ENCODE results near the gene THAP4.

The THAP4 gene

GRCh38 chr2:241553981-241554380 is 83.0 kb downstream of the THAP4 start:
- Histone ChIP-seq H3K27ac (ENCODE audit: insufficient read depth in 1 of 2, low read depth in 1 of 2, low read length in 2 of 2, poor library complexity in 1 of 2, severe bottlenecking in 2 of 2) (no peak overlapping the region), H3K27me3 (replicated peaks in 2 of 5; ENCODE audit: control insufficient read depth in 4 of 5, insufficient read depth in 5 of 5, low read length in 4 of 5) (peaks cover 3 to 83% (median 43%) of the 10 kb centered on the region in 5 experiments), H3K9me3 (ENCODE audit: control extremely low read depth in 1 of 5, control insufficient read depth in 4 of 5, insufficient read depth in 2 of 5, low read depth in 1 of 5, low read length in 4 of 5) (peaks cover 1 to 33% (median 22%) of the 10 kb centered on the region in 5 experiments), H3K4me1 (ENCODE audit: control extremely low read depth in 1 of 4, control insufficient read depth in 4 of 4, insufficient read depth in 4 of 4, low read length in 3 of 4) (peaks cover 0 to 5% (median 3%) of the 10 kb centered on the region in 4 experiments), H3K4me3 (ENCODE audit: control insufficient read depth in 1 of 7, extremely low read depth in 1 of 7, insufficient read depth in 4 of 7, low read depth in 2 of 7, low read length in 6 of 7) (no peak overlapping the region), H3K36me3 (ENCODE audit: control insufficient read depth in 4 of 4, insufficient read depth in 4 of 4, low read length in 3 of 4) (peaks cover 0 to 4% (median 0%) of the 10 kb centered on the region in 4 experiments)
- ChIA-PET POLR2A (no interaction called here), CTCF (no interaction called here)
- WGBS (ENCODE audit: insufficient coverage), result 57% methylated on average over 6 of the region's 6 CpGs
- DNase-seq, result no peak

- H3K36me3 ChIP-seq (ENCODE audit: control insufficient read depth in 4 of 4, insufficient read depth in 4 of 4, low read length in 3 of 4), result peaks cover 0 to 4% (median 0%) of the 10 kb centered on the region in 4 experiments
- POLR2A ChIA-PET, result no interaction called here
- H3K4me1 ChIP-seq (ENCODE audit: control extremely low read depth in 1 of 4, control insufficient read depth in 4 of 4, insufficient read depth in 4 of 4, low read length in 3 of 4), result peaks cover 0 to 2% (median under 1%) of the 10 kb centered on the region in 4 experiments
- H3K9me3 ChIP-seq (ENCODE audit: control extremely low read depth in 1 of 5, control insufficient read depth in 4 of 5, insufficient read depth in 2 of 5, low read depth in 1 of 5, low read length in 4 of 5), result peaks cover 1 to 33% (median 22%) of the 10 kb centered on the region in 5 experiments
- no peak for DNase-seq
- no peak overlapping the region for H3K27ac ChIP-seq (ENCODE audit: insufficient read depth in 1 of 2, low read depth in 1 of 2, low read length in 2 of 2, poor library complexity in 1 of 2, severe bottlenecking in 2 of 2)
- CTCF ChIA-PET, result no interaction called here
- WGBS (ENCODE audit: insufficient coverage), result no CpG with 5 or more reads among the region's 12 CpGs
- peaks cover 3 to 83% (median 47%) of the 10 kb centered on the region in 5 experiments for H3K27me3 ChIP-seq (replicated peaks in 2 of 5; ENCODE audit: control insufficient read depth in 4 of 5, insufficient read depth in 5 of 5, low read length in 4 of 5)
- H3K4me3 ChIP-seq (ENCODE audit: control insufficient read depth in 1 of 7, extremely low read depth in 1 of 7, insufficient read depth in 4 of 7, low read depth in 2 of 7, low read length in 6 of 7), result no peak overlapping the region
Measured at GRCh38 chr2:241553512-241553830, 83.5 kb downstream of the THAP4 start.

- peaks cover 3 to 83% (median 40%) of the 10 kb centered on the region in 5 experiments for H3K27me3 ChIP-seq (replicated peaks in 2 of 5; ENCODE audit: control insufficient read depth in 4 of 5, insufficient read depth in 5 of 5, low read length in 4 of 5)
- H3K4me3 ChIP-seq (ENCODE audit: control insufficient read depth in 1 of 7, extremely low read depth in 1 of 7, insufficient read depth in 4 of 7, low read depth in 2 of 7, low read length in 6 of 7), result no peak overlapping the region
- ChIA-PET CTCF (no interaction called here), POLR2A (interaction anchor here (0.8 kb wide), 1 partner anchor 11 kb away, joined by 3 read pairs; no protein-coding TSS in a partner anchor)
- no peak overlapping the region for H3K27ac ChIP-seq (ENCODE audit: insufficient read depth in 1 of 2, low read depth in 1 of 2, low read length in 2 of 2, poor library complexity in 1 of 2, severe bottlenecking in 2 of 2)
- WGBS (ENCODE audit: insufficient coverage), result 92% methylated on average over 26 of the region's 33 CpGs
- no peaks in the 10 kb centered on the region for H3K4me1 ChIP-seq (ENCODE audit: control extremely low read depth in 1 of 4, control insufficient read depth in 4 of 4, insufficient read depth in 4 of 4, low read length in 3 of 4)
- no peak for DNase-seq
- peaks cover 1 to 23% (median 13%) of the 10 kb centered on the region in 5 experiments for H3K9me3 ChIP-seq (ENCODE audit: control extremely low read depth in 1 of 5, control insufficient read depth in 4 of 5, insufficient read depth in 2 of 5, low read depth in 1 of 5, low read length in 4 of 5)
- H3K36me3 ChIP-seq (ENCODE audit: control insufficient read depth in 4 of 4, insufficient read depth in 4 of 4, low read length in 3 of 4), result no peaks in the 10 kb centered on the region
Measured at GRCh38 chr2:241551998-241552737, 84.8 kb downstream of the THAP4 start.

- Histone ChIP-seq H3K27me3 (replicated peaks in 2 of 5; ENCODE audit: control insufficient read depth in 4 of 5, insufficient read depth in 5 of 5, low read length in 4 of 5) (peaks cover 1 to 87% (median 42%) of the 10 kb centered on the region in 5 experiments), H3K9me3 (ENCODE audit: control extremely low read depth in 1 of 5, control insufficient read depth in 4 of 5, insufficient read depth in 2 of 5, low read depth in 1 of 5, low read length in 4 of 5) (peaks cover 0 to 22% (median 9%) of the 10 kb centered on the region in 5 experiments), H3K4me1 (ENCODE audit: control extremely low read depth in 1 of 4, control insufficient read depth in 4 of 4, insufficient read depth in 4 of 4, low read length in 3 of 4) (no peaks in the 10 kb centered on the region), H3K27ac (ENCODE audit: insufficient read depth in 1 of 2, low read depth in 1 of 2, low read length in 2 of 2, poor library complexity in 1 of 2, severe bottlenecking in 2 of 2) (no peak overlapping the region), H3K4me3 (ENCODE audit: control insufficient read depth in 1 of 7, extremely low read depth in 1 of 7, insufficient read depth in 4 of 7, low read depth in 2 of 7, low read length in 6 of 7) (no peak overlapping the region), H3K36me3 (ENCODE audit: control insufficient read depth in 4 of 4, insufficient read depth in 4 of 4, low read length in 3 of 4) (no peaks in the 10 kb centered on the region)
- no peak for DNase-seq
- POLR2A ChIA-PET, result interaction anchor here (0.8 kb wide), 1 partner anchor 11 kb away, joined by 3 read pairs; no protein-coding TSS in a partner anchor
- CTCF ChIA-PET, result no interaction called here
- WGBS (ENCODE audit: insufficient coverage), result 75% methylated on average over 5 of the region's 12 CpGs
Measured at GRCh38 chr2:241551599-241551997, 85.4 kb downstream of the THAP4 start.

- Histone ChIP-seq H3K4me1 (ENCODE audit: control extremely low read depth in 1 of 4, control insufficient read depth in 4 of 4, insufficient read depth in 4 of 4, low read length in 3 of 4) (no peaks in the 10 kb centered on the region), H3K4me3 (ENCODE audit: control insufficient read depth in 1 of 7, extremely low read depth in 1 of 7, insufficient read depth in 4 of 7, low read depth in 2 of 7, low read length in 6 of 7) (no peak overlapping the region), H3K9me3 (ENCODE audit: control extremely low read depth in 1 of 5, control insufficient read depth in 4 of 5, insufficient read depth in 2 of 5, low read depth in 1 of 5, low read length in 4 of 5) (peaks cover 0 to 16% (median 5%) of the 10 kb centered on the region in 5 experiments), H3K36me3 (ENCODE audit: control insufficient read depth in 4 of 4, insufficient read depth in 4 of 4, low read length in 3 of 4) (no peaks in the 10 kb centered on the region), H3K27me3 (replicated peaks in 2 of 5; ENCODE audit: control insufficient read depth in 4 of 5, insufficient read depth in 5 of 5, low read length in 4 of 5) (peaks cover 0 to 92% (median 43%) of the 10 kb centered on the region in 5 experiments), H3K27ac (ENCODE audit: insufficient read depth in 1 of 2, low read depth in 1 of 2, low read length in 2 of 2, poor library complexity in 1 of 2, severe bottlenecking in 2 of 2) (no peak overlapping the region)
- WGBS (ENCODE audit: insufficient coverage), result 70% methylated on average over 19 of the region's 21 CpGs
- no peak for DNase-seq
- POLR2A ChIA-PET, result interaction anchor here (0.8 kb wide), 1 partner anchor 10 kb away, joined by 3 read pairs; no protein-coding TSS in a partner anchor
- CTCF ChIA-PET, result no interaction called here
Measured at GRCh38 chr2:241550616-241551580, 86.1 kb downstream of the THAP4 start.

GRCh38 chr2:241548451-241548835 is 88.5 kb downstream of the THAP4 start:
- DNase-seq, result no peak
- Histone ChIP-seq H3K27me3 (replicated peaks in 2 of 5; ENCODE audit: control insufficient read depth in 4 of 5, insufficient read depth in 5 of 5, low read length in 4 of 5) (peaks cover 0 to 92% (median 36%) of the 10 kb centered on the region in 5 experiments), H3K36me3 (ENCODE audit: control insufficient read depth in 4 of 4, insufficient read depth in 4 of 4, low read length in 3 of 4) (no peaks in the 10 kb centered on the region), H3K9me3 (ENCODE audit: control extremely low read depth in 1 of 5, control insufficient read depth in 4 of 5, insufficient read depth in 2 of 5, low read depth in 1 of 5, low read length in 4 of 5) (peaks cover 0 to 1% (median 0%) of the 10 kb centered on the region in 5 experiments), H3K27ac (ENCODE audit: insufficient read depth in 1 of 2, low read depth in 1 of 2, low read length in 2 of 2, poor library complexity in 1 of 2, severe bottlenecking in 2 of 2) (no peak overlapping the region), H3K4me3 (ENCODE audit: control insufficient read depth in 1 of 7, extremely low read depth in 1 of 7, insufficient read depth in 4 of 7, low read depth in 2 of 7, low read length in 6 of 7) (no peak overlapping the region), H3K4me1 (ENCODE audit: control extremely low read depth in 1 of 4, control insufficient read depth in 4 of 4, insufficient read depth in 4 of 4, low read length in 3 of 4) (no peaks in the 10 kb centered on the region)
- WGBS (ENCODE audit: insufficient coverage), result 100% methylated on average over 1 of the region's 3 CpGs
- POLR2A ChIA-PET, result no interaction called here
- CTCF ChIA-PET, result interaction anchor here (0.5 to 1.4 kb wide), 2 partner anchors 9 to 155 kb away, joined by 4 to 5 read pairs; no protein-coding TSS in a partner anchor

Data from common myeloid progenitor, CD34-positive (primary cell).